Measurements from ENCODE around the gene NLRP10. TPM values are rescaled to one million over a fixed set of nuclear protein-coding genes. Genes with fewer than 3 reads are reported as not detected.

Gene NLRP10
- total and polyA plus RNA-seq, 2 donors from 2014 or later: not detected

DNA sequence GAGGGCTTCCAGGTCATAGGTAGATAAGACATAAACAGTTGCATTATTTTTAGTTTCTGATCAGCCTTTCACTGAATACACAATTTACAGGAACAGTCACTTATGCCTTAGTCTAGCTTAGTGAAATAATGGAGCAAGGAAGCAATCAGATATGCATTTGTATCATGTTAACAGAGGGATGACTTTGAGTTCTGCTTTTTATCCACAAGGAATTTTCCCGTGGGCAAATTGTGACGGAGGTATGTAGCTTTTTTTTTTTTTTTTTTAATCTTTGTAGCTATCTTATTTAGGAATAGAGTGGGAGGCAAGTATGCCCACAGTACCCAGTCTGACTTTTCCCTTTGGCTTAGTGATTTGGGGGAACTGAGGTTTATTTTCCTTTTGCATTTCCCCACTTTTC, 3.4 kb upstream of the NLRP10 start:
- intact Hi-C loops (cut with DNase I): no loop called here
- TF ChIP-seq, protein P1, sequence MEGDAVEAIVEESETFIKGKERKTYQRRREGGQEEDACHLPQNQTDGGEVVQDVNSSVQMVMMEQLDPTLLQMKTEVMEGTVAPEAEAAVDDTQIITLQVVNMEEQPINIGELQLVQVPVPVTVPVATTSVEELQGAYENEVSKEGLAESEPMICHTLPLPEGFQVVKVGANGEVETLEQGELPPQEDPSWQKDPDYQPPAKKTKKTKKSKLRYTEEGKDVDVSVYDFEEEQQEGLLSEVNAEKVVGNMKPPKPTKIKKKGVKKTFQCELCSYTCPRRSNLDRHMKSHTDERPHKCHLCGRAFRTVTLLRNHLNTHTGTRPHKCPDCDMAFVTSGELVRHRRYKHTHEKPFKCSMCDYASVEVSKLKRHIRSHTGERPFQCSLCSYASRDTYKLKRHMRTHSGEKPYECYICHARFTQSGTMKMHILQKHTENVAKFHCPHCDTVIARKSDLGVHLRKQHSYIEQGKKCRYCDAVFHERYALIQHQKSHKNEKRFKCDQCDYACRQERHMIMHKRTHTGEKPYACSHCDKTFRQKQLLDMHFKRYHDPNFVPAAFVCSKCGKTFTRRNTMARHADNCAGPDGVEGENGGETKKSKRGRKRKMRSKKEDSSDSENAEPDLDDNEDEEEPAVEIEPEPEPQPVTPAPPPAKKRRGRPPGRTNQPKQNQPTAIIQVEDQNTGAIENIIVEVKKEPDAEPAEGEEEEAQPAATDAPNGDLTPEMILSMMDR (IDR thresholded peaks at IDR 0.05; ENCODE audit: borderline replicate concordance, extremely low read depth, insufficient read depth): no peak
- Histone ChIP-seq H3K27me3 (ENCODE audit: control insufficient read depth, insufficient read depth, low read length) (no peaks in the 10 kb centered on the region), H3K4me1 (ENCODE audit: control insufficient read depth in 2 of 3, insufficient read depth in 2 of 3, low read depth in 1 of 3, low read length in 3 of 3) (no peaks in the 10 kb centered on the region), H3K27ac (ENCODE audit: low read depth in 2 of 2, low read length in 2 of 2) (no peak overlapping the region), H3K9ac (ENCODE audit: low read length in 3 of 3) (no peak overlapping the region), H3K9me3 (ENCODE audit: control insufficient read depth in 2 of 3, insufficient read depth in 1 of 3, low read length in 3 of 3) (no peaks in the 10 kb centered on the region), H3K36me3 (ENCODE audit: control insufficient read depth in 2 of 3, insufficient read depth in 3 of 3, low read length in 3 of 3) (no peaks in the 10 kb centered on the region), H3K4me3 (ENCODE audit: low read length in 3 of 3) (no peak overlapping the region)
- FAIRE-seq (no peak), DNase-seq (no peak)

DNA sequence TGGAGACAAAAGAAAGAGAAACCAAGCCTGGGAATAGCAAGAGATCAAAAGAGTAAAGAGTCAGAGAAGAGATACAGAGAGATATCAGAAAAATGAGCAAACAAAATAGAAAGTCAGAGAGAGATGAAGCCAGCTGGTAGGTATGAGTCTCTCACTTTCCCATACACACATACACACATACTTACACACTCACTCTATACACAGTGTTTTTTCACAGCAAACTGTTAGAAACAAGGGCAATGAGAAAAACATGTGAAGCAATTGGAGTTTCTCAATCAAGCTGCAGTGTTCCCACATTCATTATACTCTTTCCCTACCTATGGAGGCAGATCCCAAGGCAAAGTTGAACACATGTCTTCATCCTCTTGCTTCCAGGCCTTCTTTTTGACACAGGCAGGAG, 2.6 kb upstream of the NLRP10 start:
- Histone ChIP-seq H3K27ac (ENCODE audit: low read depth in 2 of 2, low read length in 2 of 2) (no peak overlapping the region), H3K9me3 (ENCODE audit: control insufficient read depth in 2 of 3, insufficient read depth in 1 of 3, low read length in 3 of 3) (no peaks in the 10 kb centered on the region), H3K36me3 (ENCODE audit: control insufficient read depth in 2 of 3, insufficient read depth in 3 of 3, low read length in 3 of 3) (no peaks in the 10 kb centered on the region), H3K27me3 (ENCODE audit: control insufficient read depth, insufficient read depth, low read length) (no peaks in the 10 kb centered on the region), H3K4me3 (ENCODE audit: low read length in 3 of 3) (no peak overlapping the region), H3K4me1 (ENCODE audit: control insufficient read depth in 2 of 3, insufficient read depth in 2 of 3, low read depth in 1 of 3, low read length in 3 of 3) (no peaks in the 10 kb centered on the region), H3K9ac (ENCODE audit: low read length in 3 of 3) (no peak overlapping the region)
- TF ChIP-seq, protein P1 (IDR thresholded peaks at IDR 0.05; ENCODE audit: borderline replicate concordance, extremely low read depth, insufficient read depth): no peak
- intact Hi-C loops (cut with DNase I): no loop called here
- FAIRE-seq: no peak
- no peak for DNase-seq

DNA sequence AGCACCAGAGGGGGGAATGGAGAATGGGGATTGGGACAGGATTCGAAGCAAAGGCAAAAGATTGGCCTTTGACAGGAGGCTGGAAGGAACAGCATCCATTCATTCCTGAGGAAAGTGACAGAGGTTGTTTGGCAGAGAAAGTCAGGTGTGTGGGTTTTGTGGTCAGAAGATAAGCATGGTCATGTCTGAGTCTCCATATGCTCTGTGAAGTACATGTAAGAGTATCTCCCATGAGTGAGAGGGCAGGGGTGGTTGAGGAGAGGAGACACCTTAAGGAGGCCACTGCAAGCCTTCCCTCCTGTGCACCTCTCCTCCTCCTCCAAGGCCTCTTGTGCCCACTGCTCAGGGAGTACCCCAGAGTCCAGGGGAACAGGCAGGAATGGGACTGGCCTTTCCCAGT, 1.9 kb upstream of the NLRP10 start:
- H3K4me1 ChIP-seq (ENCODE audit: control insufficient read depth in 2 of 3, insufficient read depth in 2 of 3, low read depth in 1 of 3, low read length in 3 of 3): no peaks in the 10 kb centered on the region
- no peak overlapping the region for H3K27ac ChIP-seq (ENCODE audit: low read depth in 2 of 2, low read length in 2 of 2)
- DNase-seq (no peak), FAIRE-seq (no peak)
- no peaks in the 10 kb centered on the region for H3K27me3 ChIP-seq (ENCODE audit: control insufficient read depth, insufficient read depth, low read length)
- H3K4me3 ChIP-seq (ENCODE audit: low read length in 3 of 3): no peak overlapping the region
- H3K9me3 ChIP-seq (ENCODE audit: control insufficient read depth in 2 of 3, insufficient read depth in 1 of 3, low read length in 3 of 3): no peaks in the 10 kb centered on the region
- no peak overlapping the region for H3K9ac ChIP-seq (ENCODE audit: low read length in 3 of 3)
- TF ChIP-seq, protein P1 (IDR thresholded peaks at IDR 0.05; ENCODE audit: borderline replicate concordance, extremely low read depth, insufficient read depth): no peak
- no peaks in the 10 kb centered on the region for H3K36me3 ChIP-seq (ENCODE audit: control insufficient read depth in 2 of 3, insufficient read depth in 3 of 3, low read length in 3 of 3)
- intact Hi-C loops (cut with DNase I): no loop called here

DNA sequence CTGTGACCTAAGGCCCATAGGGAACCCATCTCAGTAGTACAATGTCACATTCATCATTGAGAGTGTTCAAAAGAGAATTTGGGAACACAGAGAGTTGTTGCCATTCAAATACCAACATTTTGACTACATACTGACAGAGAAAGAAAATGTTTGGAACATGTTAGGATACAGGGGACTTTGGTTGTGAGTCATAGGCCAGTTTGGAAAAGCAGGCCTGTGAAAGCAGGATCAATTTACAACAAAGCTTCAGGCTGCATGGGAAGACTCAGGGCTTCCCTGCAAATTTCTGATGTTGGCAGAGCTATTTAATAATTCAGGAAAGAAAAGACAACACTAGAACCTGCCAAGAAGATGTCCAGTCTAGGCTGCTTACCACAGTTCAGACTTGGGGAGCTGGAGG, 374 bp downstream of the NLRP10 start:
- Histone ChIP-seq H3K9me3 (ENCODE audit: control insufficient read depth in 2 of 3, insufficient read depth in 1 of 3, low read length in 3 of 3) (peaks cover 0 to 3% (median 0%) of the 10 kb centered on the region in 3 donors), H3K4me1 (ENCODE audit: control insufficient read depth in 2 of 3, insufficient read depth in 2 of 3, low read depth in 1 of 3, low read length in 3 of 3) (no peaks in the 10 kb centered on the region), H3K27me3 (ENCODE audit: control insufficient read depth, insufficient read depth, low read length) (no peaks in the 10 kb centered on the region), H3K4me3 (ENCODE audit: low read length in 3 of 3) (no peak overlapping the region), H3K36me3 (ENCODE audit: control insufficient read depth in 2 of 3, insufficient read depth in 3 of 3, low read length in 3 of 3) (no peaks in the 10 kb centered on the region), H3K9ac (ENCODE audit: low read length in 3 of 3) (no peak overlapping the region), H3K27ac (ENCODE audit: low read depth in 2 of 2, low read length in 2 of 2) (no peak overlapping the region)
- intact Hi-C loops (cut with DNase I): no loop called here
- TF ChIP-seq, protein P1 (IDR thresholded peaks at IDR 0.05; ENCODE audit: borderline replicate concordance, extremely low read depth, insufficient read depth): no peak
- no peak for DNase-seq
- no peak for FAIRE-seq
